Neural progenitor cell (in vitro differentiated cells): ENCODE measurements around the gene TIFAB. TPM values are rescaled to one million over a fixed set of nuclear protein-coding genes. Genes with fewer than 3 reads are reported as not detected.
A peak's percentile ranks its signal among the peaks of the same experiment; 100 is the strongest.

Source experiments
- DNase-seq: peaks from one replicate; pipeline ENCODE4 v3.0.0-alpha.2; 2016; ENCODE audit warnings: low spot score
- H2AFZ ChIP-seq: fragments of 200-600 bp; sonication (generic); replicated peaks from 2 replicates; pipeline ENCODE4 v1.6.1; 2016; ENCODE audit warnings: antibody characterized with exemption
- H3F3A ChIP-seq: fragments of 200-600 bp; sonication (generic); 2 replicates; pipeline ENCODE4 v1.6.1; 2016; ENCODE audit warnings: antibody characterized with exemption, low read depth
- H3K27ac ChIP-seq: fragments of 200-600 bp; sonication (generic); 2 replicates; pipeline ENCODE4 v1.5.1; 2016; ENCODE audit warnings: mild to moderate bottlenecking
- H3K27me3 ChIP-seq: fragments of 200-600 bp; sonication (generic); 2 replicates; pipeline ENCODE4 v1.6.1; 2016; ENCODE audit warnings: mild to moderate bottlenecking, moderate library complexity
- H3K36me3 ChIP-seq: fragments of 200-600 bp; sonication (generic); 2 replicates; pipeline ENCODE4 v1.5.1; 2016
- H3K4me1 ChIP-seq: fragments of 200-600 bp; sonication (generic); 2 replicates; pipeline ENCODE4 v1.6.1; 2016; ENCODE audit warnings: mixed run types
- H3K4me2 ChIP-seq: fragments of 200-600 bp; sonication (generic); 2 replicates; pipeline ENCODE4 v1.6.1; 2016
- H3K4me3 ChIP-seq: fragments of 200-600 bp; sonication (generic); 2 replicates; pipeline ENCODE4 v1.5.1; 2016
- H3K79me2 ChIP-seq: fragments of 200-600 bp; sonication (generic); 2 replicates; pipeline ENCODE4 v1.6.1; 2016; ENCODE audit warnings: low read depth
- H3K9ac ChIP-seq: fragments of 200-600 bp; sonication (generic); 2 replicates; pipeline ENCODE4 v1.6.1; 2016
- H3K9me3 ChIP-seq: fragments of 200-600 bp; sonication (generic); 2 replicates; pipeline ENCODE4 v1.5.1; 2016; ENCODE audit warnings: low read depth
- H4K20me1 ChIP-seq: fragments of 200-600 bp; sonication (generic); 2 replicates; pipeline ENCODE4 v1.6.1; 2016; ENCODE audit warnings: low read depth
- H3K27ac Mint-ChIP-seq: 3 replicates; pipeline ENCODE4 v1.8.0; 2021; ENCODE audit warnings: mixed read lengths
- H3K27me3 Mint-ChIP-seq: 2 replicates; pipeline ENCODE4 v1.8.0; 2022; ENCODE audit warnings: low read depth, mild to moderate bottlenecking, inconsistent platforms, moderate library complexity, mixed read lengths; ENCODE audit not compliant: insufficient read depth
- H3K36me3 Mint-ChIP-seq: 3 replicates; pipeline ENCODE4 v1.8.0; 2021; ENCODE audit warnings: mixed read lengths
- H3K4me1 Mint-ChIP-seq: 3 replicates; pipeline ENCODE4 v1.8.0; 2021; ENCODE audit warnings: mixed read lengths
- H3K4me3 Mint-ChIP-seq: 3 replicates; pipeline ENCODE4 v1.8.0; 2021; ENCODE audit warnings: mild to moderate bottlenecking, moderate library complexity, mixed read lengths
- H3K9me3 Mint-ChIP-seq: 3 replicates; pipeline ENCODE4 v1.8.0; 2020; ENCODE audit warnings: mixed read lengths
- CTCF ChIP-seq: fragments of 200-600 bp; sonication (generic); IDR thresholded peaks from 2 replicates; pipeline ENCODE4 v1.5.1; 2017; ENCODE audit warnings: antibody characterized with exemption, mild to moderate bottlenecking
- EZH2 ChIP-seq: fragments of 200-600 bp; sonication (generic); IDR thresholded peaks from 2 replicates; pipeline ENCODE4 v1.6.1; 2017; ENCODE audit warnings: antibody characterized with exemption, mild to moderate bottlenecking, moderate library complexity
- EZH2phosphoT487 ChIP-seq: fragments of 200-600 bp; sonication (generic); IDR thresholded peaks from 2 replicates; pipeline ENCODE4 v1.6.1; 2017; ENCODE audit warnings: antibody characterized with exemption
- total RNA-seq: library from RNA; depleted of rRNA; stranded (reverse); fragments of >200 nt; gene quantifications from 2 replicates; pipeline ENCODE4 v1.2.3, GENCODE V29; 2015; ENCODE audit warnings: low replicate concordance

Gene TIFAB
- total RNA-seq, 1 donor from 2014 or later, result not detected

- Histone ChIP-seq H3K27me3 (peaks cover 100% of the 10 kb centered on the region), H3K9ac (no peak overlapping the region), H3F3A (peaks cover 35% of the 10 kb centered on the region), H3K4me1 (peaks cover 31% of the 10 kb centered on the region), H3K4me3 (no peak overlapping the region), H4K20me1 (peaks cover 96% of the 10 kb centered on the region), H3K36me3 (no peaks in the 10 kb centered on the region), H3K9me3 (no peaks in the 10 kb centered on the region), H3K27ac (no peak overlapping the region), H3K79me2 (no peaks in the 10 kb centered on the region), H3K4me2 (no peak overlapping the region), H2AFZ (no peak overlapping the region)
- no peak for DNase-seq
- H3K4me3 Mint-ChIP-seq, result no peak overlapping the region
- peaks cover 41% of the 10 kb centered on the region for H3K27me3 Mint-ChIP-seq
- TF ChIP-seq CTCF (no peak), EZH2 (no peak), EZH2phosphoT487 (no peak)
- H3K27ac Mint-ChIP-seq, result no peak overlapping the region
- peaks cover 3% of the 10 kb centered on the region for H3K9me3 Mint-ChIP-seq
- peaks cover 53% of the 10 kb centered on the region for H3K4me1 Mint-ChIP-seq
- peaks cover 2% of the 10 kb centered on the region for H3K36me3 Mint-ChIP-seq
These were observed 29.2 kb upstream of the TIFAB start for GRCh38 chr5:135481387-135481786.

- H3F3A ChIP-seq, result peaks cover 35% of the 10 kb centered on the region
- no peaks in the 10 kb centered on the region for H3K36me3 ChIP-seq
- H3K9me3 ChIP-seq, result no peaks in the 10 kb centered on the region
- H3K4me2 ChIP-seq, result no peak overlapping the region
- Mint-ChIP-seq H3K9me3 (peaks cover 5% of the 10 kb centered on the region), H3K27ac (peak overlapping the region; percentile 5), H3K27me3 (peaks cover 39% of the 10 kb centered on the region), H3K4me3 (no peak overlapping the region), H3K4me1 (peaks cover 51% of the 10 kb centered on the region), H3K36me3 (peaks cover 2% of the 10 kb centered on the region)
- H2AFZ ChIP-seq, result no peak overlapping the region
- TF ChIP-seq EZH2phosphoT487 (no peak), EZH2 (no peak), CTCF (no peak)
- H3K4me3 ChIP-seq, result no peak overlapping the region
- peaks cover 100% of the 10 kb centered on the region for H3K27me3 ChIP-seq
- no peaks in the 10 kb centered on the region for H3K79me2 ChIP-seq
- H3K4me1 ChIP-seq, result peaks cover 31% of the 10 kb centered on the region
- H3K27ac ChIP-seq, result no peak overlapping the region
- peaks cover 94% of the 10 kb centered on the region for H4K20me1 ChIP-seq
- no peak for DNase-seq
- H3K9ac ChIP-seq, result no peak overlapping the region
These were observed 28.4 kb upstream of the TIFAB start for GRCh38 chr5:135480511-135480910.

- Histone ChIP-seq H3K4me1 (peaks cover 31% of the 10 kb centered on the region), H4K20me1 (peaks cover 87% of the 10 kb centered on the region), H3K27me3 (peaks cover 100% of the 10 kb centered on the region), H3K9ac (no peak overlapping the region), H3K4me2 (peak overlapping the region; percentile 2), H3K27ac (no peak overlapping the region), H2AFZ (no peak overlapping the region), H3F3A (peaks cover 35% of the 10 kb centered on the region), H3K9me3 (no peaks in the 10 kb centered on the region), H3K4me3 (no peak overlapping the region), H3K79me2 (no peaks in the 10 kb centered on the region), H3K36me3 (no peaks in the 10 kb centered on the region)
- peaks cover 38% of the 10 kb centered on the region for H3K27me3 Mint-ChIP-seq
- DNase-seq, result peak; percentile 61
- H3K4me3 Mint-ChIP-seq, result no peak overlapping the region
- H3K4me1 Mint-ChIP-seq, result peaks cover 49% of the 10 kb centered on the region
- H3K9me3 Mint-ChIP-seq, result peaks cover 6% of the 10 kb centered on the region
- no peak overlapping the region for H3K27ac Mint-ChIP-seq
- peaks cover 2% of the 10 kb centered on the region for H3K36me3 Mint-ChIP-seq
- TF ChIP-seq CTCF (peak; percentile 17), EZH2phosphoT487 (no peak)
These were observed 26.8 kb upstream of the TIFAB start for GRCh38 chr5:135478938-135479337.
